ENCODE measurements around the gene TM4SF20.

The TM4SF20 gene

DNA sequence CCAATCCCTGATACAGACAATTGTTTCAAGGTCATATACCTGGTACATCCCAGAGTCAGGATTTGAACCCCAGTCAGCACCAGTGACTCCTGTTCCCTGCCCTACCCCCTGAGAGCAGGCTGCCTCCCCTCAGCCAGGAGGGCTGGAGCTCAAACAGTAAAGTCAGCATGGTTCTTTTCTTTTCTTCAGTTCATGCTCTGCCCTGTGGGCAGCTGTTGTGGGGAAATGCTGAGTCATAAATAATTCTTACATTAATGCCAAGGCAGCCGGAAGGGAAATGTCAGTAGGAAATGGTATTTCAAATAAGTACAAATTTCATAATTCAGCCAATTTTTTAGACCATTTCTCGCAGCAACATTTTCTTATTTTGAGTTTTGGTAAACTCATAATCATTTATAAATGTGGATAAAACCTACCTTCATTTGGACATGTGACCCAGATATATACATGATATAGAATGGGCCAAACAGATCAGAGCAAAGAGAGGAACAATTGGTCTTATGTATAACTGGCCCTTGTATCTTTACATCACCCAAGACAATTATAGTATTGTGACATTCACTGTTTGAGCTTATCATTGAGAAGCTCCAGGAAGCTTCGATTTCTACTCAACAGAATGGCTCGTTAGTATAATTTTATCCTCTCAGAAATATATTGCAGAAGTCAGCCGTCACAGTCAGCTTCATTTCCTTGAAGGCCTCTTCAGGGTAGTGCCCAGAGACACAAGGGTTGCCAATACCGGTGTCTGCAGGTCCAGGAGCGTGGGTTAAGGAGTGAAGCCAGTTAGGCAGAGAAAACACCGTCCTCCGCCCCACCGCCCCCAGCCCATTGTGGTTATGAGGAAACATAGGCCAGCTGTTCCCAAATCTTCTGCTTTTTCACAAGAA lies 36.7 kb upstream of the TM4SF20 start:
- peak; percentile 71 for DNase-seq (ENCODE audit: low read depth, low spot score)
- H3K4me3 ChIP-seq (ENCODE audit: low read depth, low read length): no peak overlapping the region
- TF ChIP-seq, protein P1, sequence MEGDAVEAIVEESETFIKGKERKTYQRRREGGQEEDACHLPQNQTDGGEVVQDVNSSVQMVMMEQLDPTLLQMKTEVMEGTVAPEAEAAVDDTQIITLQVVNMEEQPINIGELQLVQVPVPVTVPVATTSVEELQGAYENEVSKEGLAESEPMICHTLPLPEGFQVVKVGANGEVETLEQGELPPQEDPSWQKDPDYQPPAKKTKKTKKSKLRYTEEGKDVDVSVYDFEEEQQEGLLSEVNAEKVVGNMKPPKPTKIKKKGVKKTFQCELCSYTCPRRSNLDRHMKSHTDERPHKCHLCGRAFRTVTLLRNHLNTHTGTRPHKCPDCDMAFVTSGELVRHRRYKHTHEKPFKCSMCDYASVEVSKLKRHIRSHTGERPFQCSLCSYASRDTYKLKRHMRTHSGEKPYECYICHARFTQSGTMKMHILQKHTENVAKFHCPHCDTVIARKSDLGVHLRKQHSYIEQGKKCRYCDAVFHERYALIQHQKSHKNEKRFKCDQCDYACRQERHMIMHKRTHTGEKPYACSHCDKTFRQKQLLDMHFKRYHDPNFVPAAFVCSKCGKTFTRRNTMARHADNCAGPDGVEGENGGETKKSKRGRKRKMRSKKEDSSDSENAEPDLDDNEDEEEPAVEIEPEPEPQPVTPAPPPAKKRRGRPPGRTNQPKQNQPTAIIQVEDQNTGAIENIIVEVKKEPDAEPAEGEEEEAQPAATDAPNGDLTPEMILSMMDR (IDR thresholded peaks at IDR 0.05; ENCODE audit: low read depth, low read length): no peak
- in situ Hi-C loops (cut with HindIII; ENCODE audit: low sequenced_read_pairs): no loop called here

DNA sequence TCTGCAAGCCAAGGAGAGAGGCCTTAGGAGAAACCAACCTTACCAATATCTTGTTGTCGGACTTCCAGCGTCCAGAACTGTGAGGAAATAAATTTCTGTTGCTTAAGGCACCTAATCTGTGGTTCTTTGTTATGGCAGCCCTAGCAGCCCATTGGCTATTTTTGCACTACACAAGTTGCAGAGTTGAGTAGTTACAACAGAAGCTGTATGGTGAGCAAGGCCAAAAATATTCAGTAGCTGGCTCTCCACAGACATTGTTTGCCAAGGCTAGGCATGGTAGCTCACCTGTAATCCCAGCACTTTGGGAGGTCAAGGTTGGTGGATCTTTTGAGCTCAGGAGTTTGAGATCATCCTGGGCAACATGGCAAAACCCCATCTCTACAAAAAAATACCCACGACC lies 35.7 kb upstream of the TM4SF20 start:
- peak; percentile 19 for DNase-seq (ENCODE audit: low read depth, low spot score)
- in situ Hi-C loops (cut with HindIII; ENCODE audit: low sequenced_read_pairs): no loop called here
- TF ChIP-seq, protein P1 (IDR thresholded peaks at IDR 0.05; ENCODE audit: low read depth, low read length): no peak
- no peak overlapping the region for H3K4me3 ChIP-seq (ENCODE audit: low read depth, low read length)

DNA sequence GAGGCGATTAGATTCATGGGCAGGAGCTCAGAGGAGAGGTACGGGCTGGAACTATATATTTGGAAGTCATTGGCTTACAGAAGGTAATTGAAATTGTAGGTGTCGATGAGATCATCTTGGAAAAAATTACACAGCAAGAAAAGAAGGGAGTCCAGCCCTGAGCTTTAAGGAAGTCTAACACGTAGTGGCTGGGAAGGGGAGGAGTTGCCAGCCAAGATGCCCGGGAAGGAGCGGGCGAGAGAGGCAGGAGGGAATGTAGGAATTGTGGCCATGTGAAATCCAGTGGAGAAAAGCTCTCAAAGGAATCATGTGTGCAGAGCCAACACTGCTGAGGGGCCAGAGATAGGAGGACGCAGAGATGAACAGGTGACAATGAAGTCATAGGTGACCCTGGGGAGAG lies 34.3 kb upstream of the TM4SF20 start:
- TF ChIP-seq, protein P1 (IDR thresholded peaks at IDR 0.05; ENCODE audit: low read depth, low read length): no peak
- no peak for DNase-seq (ENCODE audit: low read depth, low spot score)
- in situ Hi-C loops (cut with HindIII; ENCODE audit: low sequenced_read_pairs): no loop called here
- H3K4me3 ChIP-seq (ENCODE audit: low read depth, low read length): no peak overlapping the region

DNA sequence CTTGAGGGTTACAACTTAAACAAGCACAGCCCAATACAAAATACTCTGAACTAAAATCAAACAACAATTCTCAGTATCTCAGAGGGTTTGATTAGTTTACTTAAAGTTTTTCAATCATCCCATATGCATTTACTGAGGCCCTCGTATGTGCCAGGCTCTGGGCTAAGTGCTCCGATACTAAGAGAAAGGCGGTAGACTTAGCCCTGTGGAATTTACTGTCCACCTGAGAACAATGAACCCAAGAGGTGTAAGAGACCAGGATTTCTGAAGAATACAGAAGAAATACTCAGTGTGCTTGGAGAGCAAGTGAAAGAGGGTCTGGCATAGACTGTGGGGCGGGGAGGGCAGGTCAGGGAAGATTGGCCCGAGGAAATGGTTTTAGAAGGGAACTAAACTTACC lies 33.8 kb upstream of the TM4SF20 start:
- no peak overlapping the region for H3K4me3 ChIP-seq (ENCODE audit: low read depth, low read length)
- in situ Hi-C loops (cut with HindIII; ENCODE audit: low sequenced_read_pairs): no loop called here
- TF ChIP-seq, protein P1 (IDR thresholded peaks at IDR 0.05; ENCODE audit: low read depth, low read length): no peak
- no peak for DNase-seq (ENCODE audit: low read depth, low spot score)

DNA sequence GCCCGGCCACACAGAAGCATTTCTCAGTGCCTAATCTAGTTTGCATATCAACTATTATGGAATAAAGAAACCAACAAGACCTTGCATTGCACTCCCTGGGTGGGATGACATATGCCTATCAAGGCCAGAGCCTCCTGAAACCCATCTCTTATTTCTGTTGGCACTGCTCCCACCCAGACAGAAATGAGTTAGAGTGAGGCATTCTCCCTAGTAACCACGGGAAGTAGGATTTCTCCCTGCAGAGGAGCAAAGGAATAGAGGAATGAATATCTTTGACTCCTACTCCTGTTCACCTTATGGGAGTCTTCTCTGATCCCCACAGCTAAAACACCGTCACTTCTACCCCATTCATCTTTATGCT lies 32.9 kb upstream of the TM4SF20 start:
- TF ChIP-seq, protein P1 (IDR thresholded peaks at IDR 0.05; ENCODE audit: low read depth, low read length): no peak
- peak; percentile 26 for DNase-seq (ENCODE audit: low read depth, low spot score)
- H3K4me3 ChIP-seq (ENCODE audit: low read depth, low read length): no peak overlapping the region
- in situ Hi-C loops (cut with HindIII; ENCODE audit: low sequenced_read_pairs): no loop called here

DNA sequence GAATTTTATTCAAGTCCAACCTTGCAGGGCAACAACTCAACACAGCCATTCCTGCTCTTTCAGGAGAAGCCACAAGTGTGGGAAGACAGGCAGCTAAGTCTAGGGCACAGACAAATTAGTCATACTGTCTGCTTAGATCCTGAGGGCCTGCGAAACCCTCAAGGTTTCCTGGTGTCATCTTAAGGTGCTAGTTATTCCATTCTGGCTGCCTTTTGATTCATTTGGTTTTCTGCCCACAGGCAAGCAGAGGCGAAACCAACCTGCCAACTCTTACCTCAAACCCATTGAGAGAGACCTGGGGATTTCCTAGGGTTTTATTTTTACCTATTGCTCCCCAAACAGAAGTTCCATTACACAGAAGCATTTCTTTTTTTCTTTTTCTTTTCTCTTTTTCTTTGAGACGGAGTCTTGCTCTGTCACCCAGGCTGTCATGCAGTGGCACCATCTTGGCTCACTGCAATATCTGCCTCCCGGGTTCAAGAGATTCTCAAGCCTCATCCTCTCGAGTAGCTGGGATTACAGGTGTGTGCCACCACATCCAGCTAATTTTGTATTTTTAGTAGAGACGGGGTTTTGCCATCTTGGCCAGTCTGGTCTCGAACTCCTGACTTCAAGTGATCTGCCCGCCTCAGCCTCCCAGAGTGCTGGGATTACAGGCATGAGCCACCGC lies 32.3 kb upstream of the TM4SF20 start:
- H3K4me3 ChIP-seq (ENCODE audit: low read depth, low read length): no peak overlapping the region
- in situ Hi-C loops (cut with HindIII; ENCODE audit: low sequenced_read_pairs): no loop called here
- peak; percentile 46 for DNase-seq (ENCODE audit: low read depth, low spot score)
- TF ChIP-seq, protein P1 (IDR thresholded peaks at IDR 0.05; ENCODE audit: low read depth, low read length): no peak
